Astrocyte of the spinal cord (primary cell): ENCODE results near the gene F7.

Experiments
- DNase-seq: peaks from one replicate; pipeline ENCODE4 v3.0.0; 2011; ENCODE audit warnings: low read depth, low spot score
- H3K4me3 ChIP-seq: 2 replicates; pipeline ENCODE4 v1.5.1; 2011; ENCODE audit warnings: low read depth, mild to moderate bottlenecking, low read length, moderate library complexity
- in situ Hi-C: cut with HindIII; loops from 2 replicates; pipeline ENCODE4 v1.10.0; 2017; ENCODE audit warnings: low sequenced_read_pairs
- TF ChIP-seq, protein P1 (sequence below): IDR thresholded peaks from 2 replicates; pipeline ENCODE4 v1.5.1; 2012; ENCODE audit warnings: low read depth, mild to moderate bottlenecking, low read length, inconsistent platforms

Gene F7

DNA sequence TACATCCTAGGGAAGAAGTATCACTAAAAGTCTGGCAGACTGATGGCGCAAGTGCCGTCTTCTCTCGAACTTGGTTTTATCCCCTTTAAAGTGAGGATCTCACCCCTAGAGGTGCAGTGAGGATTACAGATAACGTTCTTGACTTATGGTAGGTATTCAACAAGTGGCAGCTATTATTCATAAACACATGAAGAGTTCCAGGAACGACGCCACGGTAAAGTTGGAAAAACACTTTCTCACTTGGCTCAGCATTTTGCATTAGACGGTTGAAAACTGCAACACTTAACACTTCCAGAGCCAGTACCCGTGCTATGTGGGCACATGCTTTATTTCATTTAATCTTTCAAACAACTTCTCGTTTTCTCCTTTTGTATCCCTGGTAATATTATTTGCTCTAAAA lies 61.6 kb downstream of the F7 start:
- in situ Hi-C loops = no loop called here
- DNase-seq = no peak
- no peak overlapping the region for H3K4me3 ChIP-seq
- TF ChIP-seq, protein P1, sequence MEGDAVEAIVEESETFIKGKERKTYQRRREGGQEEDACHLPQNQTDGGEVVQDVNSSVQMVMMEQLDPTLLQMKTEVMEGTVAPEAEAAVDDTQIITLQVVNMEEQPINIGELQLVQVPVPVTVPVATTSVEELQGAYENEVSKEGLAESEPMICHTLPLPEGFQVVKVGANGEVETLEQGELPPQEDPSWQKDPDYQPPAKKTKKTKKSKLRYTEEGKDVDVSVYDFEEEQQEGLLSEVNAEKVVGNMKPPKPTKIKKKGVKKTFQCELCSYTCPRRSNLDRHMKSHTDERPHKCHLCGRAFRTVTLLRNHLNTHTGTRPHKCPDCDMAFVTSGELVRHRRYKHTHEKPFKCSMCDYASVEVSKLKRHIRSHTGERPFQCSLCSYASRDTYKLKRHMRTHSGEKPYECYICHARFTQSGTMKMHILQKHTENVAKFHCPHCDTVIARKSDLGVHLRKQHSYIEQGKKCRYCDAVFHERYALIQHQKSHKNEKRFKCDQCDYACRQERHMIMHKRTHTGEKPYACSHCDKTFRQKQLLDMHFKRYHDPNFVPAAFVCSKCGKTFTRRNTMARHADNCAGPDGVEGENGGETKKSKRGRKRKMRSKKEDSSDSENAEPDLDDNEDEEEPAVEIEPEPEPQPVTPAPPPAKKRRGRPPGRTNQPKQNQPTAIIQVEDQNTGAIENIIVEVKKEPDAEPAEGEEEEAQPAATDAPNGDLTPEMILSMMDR = no peak

DNA sequence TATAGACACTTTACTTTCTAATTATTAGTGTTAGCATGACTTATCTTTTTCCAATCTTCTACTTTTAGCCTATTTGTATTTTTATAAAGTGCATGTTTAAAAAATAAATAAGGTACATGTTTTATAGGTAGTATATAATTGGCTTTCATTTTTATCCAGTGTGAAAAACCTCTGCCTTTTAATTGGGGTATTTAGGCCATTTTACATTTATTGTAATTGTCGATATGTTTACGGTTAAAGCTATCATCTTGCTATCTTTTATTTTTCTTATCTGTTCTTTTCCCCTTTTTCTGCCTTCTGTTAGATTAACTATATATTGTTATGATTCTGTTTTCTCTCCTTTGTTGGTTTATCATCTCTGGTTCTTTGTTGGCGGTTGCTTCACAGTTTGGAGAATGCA lies 62.0 kb downstream of the F7 start:
- in situ Hi-C loops = no loop called here
- H3K4me3 ChIP-seq = no peak overlapping the region
- TF ChIP-seq, protein P1 = no peak
- DNase-seq = no peak

DNA sequence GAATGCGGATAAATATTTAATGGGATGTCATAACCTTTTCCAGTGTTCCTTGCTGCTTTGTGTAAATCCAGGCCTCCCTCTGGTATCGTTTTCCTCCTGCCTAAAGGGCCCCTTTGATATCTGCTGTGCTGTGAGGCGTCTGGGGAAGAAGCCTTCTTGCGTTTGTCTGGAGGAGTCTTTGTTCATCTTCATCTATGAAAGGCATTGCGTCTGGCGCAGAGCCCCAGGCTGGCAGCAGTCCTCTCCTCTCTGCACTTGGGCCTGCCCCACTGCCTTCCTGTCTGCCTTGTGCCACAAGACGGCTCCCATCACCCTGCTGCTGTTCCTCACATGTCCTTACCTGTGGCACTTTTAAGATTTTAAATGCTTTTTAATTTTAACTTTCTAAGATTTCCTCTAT lies 62.6 kb downstream of the F7 start:
- H3K4me3 ChIP-seq = no peak overlapping the region
- no peak for DNase-seq
- TF ChIP-seq, protein P1 = no peak
- in situ Hi-C loops = no loop called here

DNA sequence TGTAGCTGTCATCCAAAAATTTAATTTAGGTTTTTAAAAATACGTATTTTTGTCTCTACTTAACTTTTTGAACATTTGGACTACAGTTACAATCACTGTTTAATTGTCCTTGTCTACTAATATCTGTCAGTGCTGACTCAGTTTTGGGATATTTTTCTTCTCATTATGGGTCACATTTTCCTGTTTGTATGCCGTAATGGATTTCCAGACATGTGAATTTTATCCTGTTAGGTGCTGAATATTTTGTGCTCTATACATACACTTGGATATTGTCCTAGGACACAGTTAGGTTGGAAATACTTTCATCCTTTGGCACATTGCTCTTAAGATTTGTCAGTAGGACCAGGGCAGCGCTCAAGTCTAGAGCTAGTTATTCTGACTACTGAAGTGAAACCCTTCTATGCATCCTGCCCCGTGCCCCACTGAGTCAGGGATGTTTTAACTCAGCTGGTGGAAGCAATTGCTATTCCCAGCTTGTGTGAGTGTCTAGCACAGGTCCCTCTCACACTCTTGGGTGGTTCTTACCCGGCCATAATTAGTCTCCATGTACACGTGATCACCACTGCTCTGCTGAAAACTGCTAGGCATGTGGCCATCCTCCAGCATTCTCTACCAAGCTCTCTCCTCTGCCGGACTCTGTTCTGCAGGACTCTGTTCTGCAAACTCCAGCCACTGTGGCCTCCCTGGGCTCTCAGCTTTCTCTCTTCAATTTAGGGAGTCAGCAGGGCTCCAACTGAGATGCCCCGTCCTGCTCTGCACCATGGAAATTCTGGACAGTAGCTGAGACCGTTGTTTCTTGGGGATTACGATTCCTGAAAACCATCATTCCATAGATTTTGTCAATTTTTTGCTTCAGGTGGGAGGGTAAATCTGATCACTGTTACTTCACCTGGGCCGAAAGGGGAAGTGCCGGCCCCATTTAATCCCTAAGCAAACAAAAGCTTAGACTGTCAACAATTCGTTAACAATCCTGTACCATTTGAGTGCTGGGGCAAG lies 64.0 kb downstream of the F7 start:
- TF ChIP-seq, protein P1 = no peak

More for the DNA sequence above, 64.0 kb downstream of the F7 start:
- H3K4me3 ChIP-seq = no peak overlapping the region
- in situ Hi-C loops = no loop called here
- no peak for DNase-seq
